RWPE2 (cell line): ENCODE data around the gene FAM9A.

Experiments used
- ATAC-seq: fragments of 200-7000 bp; cut with Tn5 transposase; 3 replicates; pipeline ENCODE4 v1.9.1; 2021; ENCODE audit warnings: low read depth
- DNase-seq: peaks from one replicate; pipeline ENCODE4 v3.0.0-alpha.2; 2020; ENCODE audit warnings: low spot score
- H3K27ac ChIP-seq: fragments of 450-650 bp; 2 replicates; pipeline ENCODE4 v1.5.1; 2017; ENCODE audit warnings: mild to moderate bottlenecking; ENCODE audit not compliant: poor library complexity, severe bottlenecking
- H3K27me3 ChIP-seq: fragments of 250-450 bp; sonication (Bioruptor Pico); 2 replicates; pipeline ENCODE4 v1.5.1; 2021; ENCODE audit warnings: mild to moderate bottlenecking, moderate library complexity; ENCODE audit not compliant: insufficient read depth, poor library complexity, severe bottlenecking
- H3K36me3 ChIP-seq: fragments of 250-450 bp; sonication (Bioruptor Pico); 2 replicates; pipeline ENCODE4 v1.5.1; 2020; ENCODE audit warnings: low read depth, mild to moderate bottlenecking, moderate library complexity
- H3K4me1 ChIP-seq: fragments of 250-450 bp; sonication (Bioruptor Pico); 2 replicates; pipeline ENCODE4 v1.5.1; 2021; ENCODE audit warnings: mild to moderate bottlenecking, moderate library complexity; ENCODE audit not compliant: insufficient read depth, poor library complexity, severe bottlenecking
- H3K4me3 ChIP-seq: fragments of 250-450 bp; sonication (Bioruptor Pico); 2 replicates; pipeline ENCODE4 v1.5.1; 2021; ENCODE audit warnings: mild to moderate bottlenecking, moderate library complexity; ENCODE audit not compliant: severe bottlenecking
- H3K9me3 ChIP-seq: fragments of 250-450 bp; sonication (Bioruptor Pico); 2 replicates; pipeline ENCODE4 v1.5.1; 2021; ENCODE audit warnings: mild to moderate bottlenecking, moderate library complexity; ENCODE audit not compliant: severe bottlenecking
- CTCF ChIP-seq: fragments of 450-650 bp; IDR thresholded peaks from one replicate; pipeline ENCODE4 v1.5.1; 2017; ENCODE audit warnings: mild to moderate bottlenecking, moderate library complexity; ENCODE audit not compliant: poor library complexity, severe bottlenecking

The FAM9A gene

GRCh38 chrX:8749697-8750096 is 51.5 kb downstream of the FAM9A start:
- no peak for ATAC-seq
- Histone ChIP-seq H3K4me3 (no peak overlapping the region), H3K36me3 (no peaks in the 10 kb centered on the region), H3K27me3 (no peaks in the 10 kb centered on the region), H3K9me3 (no peaks in the 10 kb centered on the region), H3K27ac (no peak overlapping the region), H3K4me1 (no peaks in the 10 kb centered on the region)
- no peak for TF ChIP-seq CTCF
- DNase-seq: no peak

- H3K36me3 ChIP-seq: no peaks in the 10 kb centered on the region
- peak; percentile 61 for TF ChIP-seq CTCF
- H3K9me3 ChIP-seq: no peaks in the 10 kb centered on the region
- no peaks in the 10 kb centered on the region for H3K27me3 ChIP-seq
- no peak overlapping the region for H3K27ac ChIP-seq
- ATAC-seq: peak; percentile 46; the same call in 1 of the 3 replicates
- no peak for DNase-seq
- no peaks in the 10 kb centered on the region for H3K4me1 ChIP-seq
- no peak overlapping the region for H3K4me3 ChIP-seq
Observed at GRCh38 chrX:8748855-8749254, 52.3 kb downstream of the FAM9A start.

- no peaks in the 10 kb centered on the region for H3K9me3 ChIP-seq
- no peaks in the 10 kb centered on the region for H3K27me3 ChIP-seq
- H3K36me3 ChIP-seq: no peaks in the 10 kb centered on the region
- no peak for DNase-seq
- no peak for ATAC-seq
- no peak overlapping the region for H3K4me3 ChIP-seq
- no peaks in the 10 kb centered on the region for H3K4me1 ChIP-seq
- peak; percentile 75 for TF ChIP-seq CTCF
- no peak overlapping the region for H3K27ac ChIP-seq
Observed at GRCh38 chrX:8743126-8743732, 58.0 kb downstream of the FAM9A start.

GRCh38 chrX:8741981-8742380 is 59.2 kb downstream of the FAM9A start:
- no peak for ATAC-seq
- H3K9me3 ChIP-seq: no peaks in the 10 kb centered on the region
- H3K27ac ChIP-seq: no peak overlapping the region
- H3K4me1 ChIP-seq: no peaks in the 10 kb centered on the region
- no peaks in the 10 kb centered on the region for H3K36me3 ChIP-seq
- no peak overlapping the region for H3K4me3 ChIP-seq
- no peak for TF ChIP-seq CTCF
- no peak for DNase-seq
- H3K27me3 ChIP-seq: no peaks in the 10 kb centered on the region
